Activated T-cell treated with anti-CD3 and anti-CD28 coated beads, Interleukin-2, amount 50 U/mL, for 72 hours (primary cell): ENCODE results near the gene PROM1. TPM values are rescaled to one million over a fixed set of nuclear protein-coding genes. Genes with fewer than 3 reads are reported as not detected.

Source experiments
- ATAC-seq, 2 donors: fragments of 150-1000 bp; cut with Tn5 transposase; replicated peaks in 1 of 2; 2 replicates each; pipeline ENCODE4 v1.10.0; 2021; ENCODE audit warnings: moderate library complexity in 2 of 2, mild to moderate bottlenecking in 1 of 2
- DNase-seq, 2 donors: peaks; one replicate each; pipeline ENCODE4 v3.0.0; 2021 to 2022; ENCODE audit warnings: mixed read lengths in 1 of 2
- H3K27ac Mint-ChIP-seq: one replicate; pipeline ENCODE4 v1.8.0; 2022; ENCODE audit warnings: mild to moderate bottlenecking, moderate library complexity, mixed read lengths
- H3K27me3 Mint-ChIP-seq: one replicate; pipeline ENCODE4 v1.8.0; 2022; ENCODE audit warnings: low read depth, mixed read lengths
- H3K36me3 Mint-ChIP-seq, 2 donors: one replicate each; pipeline ENCODE4 v1.8.0; 2022; ENCODE audit warnings: mixed read lengths in 2 of 2, mild to moderate bottlenecking in 1 of 2; ENCODE audit not compliant: insufficient read depth in 2 of 2
- H3K4me1 Mint-ChIP-seq: one replicate; pipeline ENCODE4 v1.8.0; 2022; ENCODE audit warnings: low read depth, mixed read lengths
- H3K4me3 Mint-ChIP-seq, 2 donors: one replicate each; pipeline ENCODE4 v1.8.0; 2022; ENCODE audit warnings: mild to moderate bottlenecking in 2 of 2, mixed read lengths in 2 of 2, moderate library complexity in 2 of 2
- H3K9me3 Mint-ChIP-seq, 2 donors: one replicate each; pipeline ENCODE4 v1.8.0; 2022; ENCODE audit warnings: mixed read lengths in 2 of 2
- total RNA-seq, 2 donors: library from RNA; stranded (reverse); gene quantifications; one replicate each; pipeline ENCODE4 v1.2.3, GENCODE V29; 2022

PROM1 gene
- total RNA-seq, 2 donors from 2014 or later = 0.22 to 1.6 TPM

- no peaks in the 10 kb centered on the region for H3K9me3 Mint-ChIP-seq
- no peak overlapping the region for H3K4me3 Mint-ChIP-seq
- no peak overlapping the region for H3K27ac Mint-ChIP-seq
- DNase-seq = no peak
- no peaks in the 10 kb centered on the region for H3K36me3 Mint-ChIP-seq
- no peak for ATAC-seq
- no peaks in the 10 kb centered on the region for H3K4me1 Mint-ChIP-seq
- H3K27me3 Mint-ChIP-seq = peaks cover 14% of the 10 kb centered on the region
These were observed 35.0 kb downstream of the PROM1 start for GRCh38 chr4:16048619-16049419.

DNA sequence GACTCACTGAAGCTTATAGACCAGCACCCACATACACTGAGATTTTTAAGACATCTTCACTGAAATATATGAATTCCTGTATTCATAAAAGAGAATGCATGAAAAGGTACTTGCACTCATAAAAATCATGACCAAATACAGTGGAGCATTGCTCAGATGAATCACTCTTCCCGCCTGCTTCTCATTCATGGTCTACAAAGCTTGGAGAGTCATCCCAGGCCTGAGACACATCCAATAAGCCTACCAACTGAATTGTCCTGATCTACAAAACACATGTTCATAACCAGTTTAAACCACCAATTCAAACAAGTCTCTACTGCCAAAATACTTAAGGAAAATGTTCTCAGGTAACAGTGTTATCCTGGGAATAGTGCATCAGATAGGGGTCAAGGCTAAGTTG is 38.1 kb downstream of the PROM1 start:
- no peak for ATAC-seq
- Mint-ChIP-seq H3K9me3 (no peaks in the 10 kb centered on the region), H3K27ac (no peak overlapping the region), H3K4me1 (no peaks in the 10 kb centered on the region), H3K4me3 (no peak overlapping the region), H3K36me3 (no peaks in the 10 kb centered on the region), H3K27me3 (no peaks in the 10 kb centered on the region)
- no peak for DNase-seq

DNA sequence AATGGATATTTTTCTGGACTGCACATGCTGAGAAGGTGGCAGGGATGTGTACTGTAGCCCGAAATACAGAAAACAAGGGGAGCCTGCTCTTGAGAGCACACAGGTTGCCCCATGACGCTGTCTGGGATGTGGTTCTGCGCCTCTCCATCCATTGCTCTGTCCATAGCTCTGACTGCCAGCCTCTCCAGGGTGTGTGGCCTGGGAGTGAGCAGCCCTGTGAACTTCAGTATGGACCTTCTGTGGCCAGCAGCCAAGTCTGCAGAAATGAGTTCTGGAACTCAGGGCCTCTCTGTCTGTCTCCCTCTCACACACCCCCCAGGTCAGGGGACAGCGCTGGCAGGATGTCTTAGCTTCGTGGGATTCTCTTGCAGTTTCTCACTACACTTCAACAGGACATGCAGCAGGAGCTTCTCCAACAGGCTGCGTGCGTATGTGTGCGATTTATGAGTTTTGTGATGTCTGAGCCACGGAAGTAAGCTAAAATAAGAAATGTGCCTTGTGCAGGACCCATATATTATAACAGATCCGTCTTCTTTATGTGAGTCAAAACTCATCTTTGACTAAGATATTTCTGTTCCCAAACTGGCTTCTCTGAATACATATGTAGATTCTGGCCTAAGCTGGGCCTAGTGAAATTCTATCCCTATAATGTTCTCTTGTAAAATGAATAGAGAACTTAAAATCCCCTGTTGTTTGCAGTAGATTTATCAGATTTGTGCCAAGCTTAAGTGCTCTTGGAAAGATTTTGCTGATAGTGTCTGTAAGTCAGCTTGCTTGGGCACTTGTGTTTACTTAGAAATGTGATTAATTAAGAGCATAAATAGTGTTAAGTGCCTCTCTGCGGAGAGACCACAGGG is 40.0 kb downstream of the PROM1 start:
- DNase-seq (no peak), ATAC-seq (no peak)
- Mint-ChIP-seq H3K4me3 (no peak overlapping the region), H3K27me3 (no peaks in the 10 kb centered on the region), H3K4me1 (no peaks in the 10 kb centered on the region), H3K9me3 (no peaks in the 10 kb centered on the region), H3K27ac (no peak overlapping the region), H3K36me3 (no peaks in the 10 kb centered on the region)

GRCh38 chr4:16039139-16039538 is 44.7 kb downstream of the PROM1 start:
- no peak for DNase-seq
- no peak overlapping the region for H3K27ac Mint-ChIP-seq
- no peak for ATAC-seq
- no peaks in the 10 kb centered on the region for H3K27me3 Mint-ChIP-seq
- no peaks in the 10 kb centered on the region for H3K36me3 Mint-ChIP-seq
- no peaks in the 10 kb centered on the region for H3K9me3 Mint-ChIP-seq
- H3K4me3 Mint-ChIP-seq = no peak overlapping the region
- H3K4me1 Mint-ChIP-seq = no peaks in the 10 kb centered on the region

- Mint-ChIP-seq H3K27ac (no peak overlapping the region), H3K36me3 (no peaks in the 10 kb centered on the region), H3K4me1 (no peaks in the 10 kb centered on the region), H3K4me3 (no peak overlapping the region), H3K27me3 (no peaks in the 10 kb centered on the region), H3K9me3 (no peaks in the 10 kb centered on the region)
- no peak for ATAC-seq
- no peak for DNase-seq
These were observed 45.9 kb downstream of the PROM1 start for GRCh38 chr4:16037901-16038300.

DNA sequence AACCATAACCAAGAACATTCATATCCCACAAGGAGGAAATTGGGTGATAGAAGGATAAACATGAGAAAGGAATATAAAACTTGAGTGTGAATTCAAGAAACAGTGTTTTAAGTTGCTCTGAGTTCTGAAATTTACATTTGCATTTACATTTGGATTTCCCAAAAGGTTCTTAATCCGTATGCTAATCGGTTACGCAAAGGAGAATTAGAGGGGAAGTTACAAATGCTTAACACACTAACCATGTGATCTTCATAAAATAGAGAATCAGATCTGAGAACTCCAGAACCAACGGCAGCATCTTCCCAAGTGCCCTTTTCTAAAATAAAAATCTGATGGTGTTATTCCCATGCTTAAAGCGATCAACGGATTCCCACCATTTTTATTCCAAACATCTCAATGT is 48.0 kb downstream of the PROM1 start:
- Mint-ChIP-seq H3K27me3 (no peaks in the 10 kb centered on the region), H3K4me3 (no peak overlapping the region), H3K4me1 (no peaks in the 10 kb centered on the region), H3K27ac (no peak overlapping the region), H3K36me3 (no peaks in the 10 kb centered on the region), H3K9me3 (no peaks in the 10 kb centered on the region)
- no peak for ATAC-seq
- DNase-seq = no peak

- no peaks in the 10 kb centered on the region for H3K4me1 Mint-ChIP-seq
- no peaks in the 10 kb centered on the region for H3K9me3 Mint-ChIP-seq
- no peak for ATAC-seq
- H3K4me3 Mint-ChIP-seq = no peak overlapping the region
- no peaks in the 10 kb centered on the region for H3K27me3 Mint-ChIP-seq
- no peak overlapping the region for H3K27ac Mint-ChIP-seq
- no peak for DNase-seq
- H3K36me3 Mint-ChIP-seq = no peaks in the 10 kb centered on the region
These were observed 49.6 kb downstream of the PROM1 start for GRCh38 chr4:16034010-16034748.

- no peaks in the 10 kb centered on the region for H3K27me3 Mint-ChIP-seq
- ATAC-seq = no peak
- H3K27ac Mint-ChIP-seq = no peak overlapping the region
- DNase-seq = no peak
- H3K4me1 Mint-ChIP-seq = no peaks in the 10 kb centered on the region
- H3K36me3 Mint-ChIP-seq = no peaks in the 10 kb centered on the region
- H3K9me3 Mint-ChIP-seq = no peaks in the 10 kb centered on the region
- no peak overlapping the region for H3K4me3 Mint-ChIP-seq
These were observed 51.4 kb downstream of the PROM1 start for GRCh38 chr4:16032396-16032770.

DNA sequence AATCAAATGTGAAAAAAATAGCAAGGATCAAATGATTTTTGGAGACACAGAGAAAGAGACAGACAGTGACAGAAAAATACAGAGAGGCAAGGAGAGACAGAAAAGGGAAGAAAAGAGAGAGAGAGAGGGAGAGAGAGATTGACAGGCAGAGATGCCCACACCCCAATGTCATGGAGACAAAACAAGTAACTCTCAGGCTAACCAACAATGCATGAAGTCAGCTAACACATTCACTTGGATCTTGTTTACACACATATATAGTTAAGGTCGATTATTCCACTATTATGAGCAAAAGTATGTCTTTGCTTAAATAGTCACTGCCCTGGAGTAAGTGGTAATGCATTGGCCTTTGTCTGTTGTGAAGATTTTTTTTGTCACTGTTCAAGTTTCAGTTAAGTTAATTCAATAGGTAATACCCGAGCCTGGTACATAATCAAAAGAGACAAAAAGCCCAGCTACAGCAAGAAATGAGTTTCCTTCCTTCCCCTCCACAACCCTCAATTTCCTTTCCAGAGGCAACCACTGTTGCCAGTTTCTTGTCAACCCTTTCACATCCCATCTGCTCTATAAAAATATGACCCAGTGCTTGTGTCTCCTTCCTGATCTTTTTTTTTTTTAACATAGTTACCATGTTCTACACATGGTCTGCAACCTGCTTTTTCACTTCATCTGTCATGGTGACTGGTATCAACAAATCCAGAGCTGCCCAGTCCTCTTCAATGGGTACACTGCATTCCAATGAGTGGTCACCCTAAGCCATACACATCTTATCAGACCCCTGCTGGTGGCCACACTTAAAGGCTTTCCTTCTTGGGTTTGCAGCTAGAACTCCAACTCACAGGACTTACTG is 52.1 kb downstream of the PROM1 start:
- H3K36me3 Mint-ChIP-seq = no peaks in the 10 kb centered on the region
- H3K27me3 Mint-ChIP-seq = no peaks in the 10 kb centered on the region
- DNase-seq (no peak), ATAC-seq (no peak)
- H3K4me1 Mint-ChIP-seq = no peaks in the 10 kb centered on the region
- no peak overlapping the region for H3K4me3 Mint-ChIP-seq
- no peak overlapping the region for H3K27ac Mint-ChIP-seq
- no peaks in the 10 kb centered on the region for H3K9me3 Mint-ChIP-seq

DNA sequence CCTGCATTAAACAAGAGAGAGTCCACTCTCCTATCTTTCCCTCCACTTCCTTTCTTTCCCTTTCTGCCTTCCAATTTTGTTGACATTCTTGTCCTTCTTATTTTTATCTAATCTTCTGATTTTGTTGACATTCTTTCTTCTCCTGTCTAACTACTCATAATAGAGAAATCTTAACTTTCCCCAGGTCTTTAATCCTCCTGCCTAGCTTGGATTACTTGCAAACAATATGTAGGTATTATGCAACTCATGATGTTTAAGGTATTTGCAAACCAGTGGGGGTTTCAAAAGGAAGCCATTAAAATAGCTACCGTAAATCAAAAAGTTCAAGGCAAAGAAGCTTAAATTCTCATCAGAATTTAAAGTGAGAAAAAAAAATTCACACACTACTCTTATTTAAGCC is 53.9 kb downstream of the PROM1 start:
- Mint-ChIP-seq H3K27ac (no peak overlapping the region), H3K4me1 (no peaks in the 10 kb centered on the region), H3K9me3 (no peaks in the 10 kb centered on the region), H3K27me3 (peaks cover 8% of the 10 kb centered on the region), H3K36me3 (no peaks in the 10 kb centered on the region), H3K4me3 (no peak overlapping the region)
- ATAC-seq = no peak
- no peak for DNase-seq

- no peak overlapping the region for H3K4me3 Mint-ChIP-seq
- no peaks in the 10 kb centered on the region for H3K36me3 Mint-ChIP-seq
- no peaks in the 10 kb centered on the region for H3K4me1 Mint-ChIP-seq
- DNase-seq = no peak
- H3K27me3 Mint-ChIP-seq = peaks cover 10% of the 10 kb centered on the region
- H3K9me3 Mint-ChIP-seq = no peaks in the 10 kb centered on the region
- no peak for ATAC-seq
- H3K27ac Mint-ChIP-seq = no peak overlapping the region
These were observed 54.6 kb downstream of the PROM1 start for GRCh38 chr4:16029262-16029661.

- H3K9me3 Mint-ChIP-seq = no peaks in the 10 kb centered on the region
- H3K27ac Mint-ChIP-seq = no peak overlapping the region
- no peak for ATAC-seq
- DNase-seq = no peak
- peaks cover 17% of the 10 kb centered on the region for H3K27me3 Mint-ChIP-seq
- no peaks in the 10 kb centered on the region for H3K36me3 Mint-ChIP-seq
- no peak overlapping the region for H3K4me3 Mint-ChIP-seq
- no peaks in the 10 kb centered on the region for H3K4me1 Mint-ChIP-seq
These were observed 56.2 kb downstream of the PROM1 start for GRCh38 chr4:16027626-16028025.
